Endothelial cell of coronary artery (primary cell): ENCODE data around the gene PRXL2B. TPM values are rescaled to one million over a fixed set of nuclear protein-coding genes. Genes with fewer than 3 reads are reported as not detected.

Experiments
- total RNA-seq: library from RNA; depleted of rRNA; stranded (reverse); fragments of >200 nt; gene quantifications from 2 replicates; pipeline ENCODE4 v1.2.3, GENCODE V29; 2014

PRXL2B gene, protein sequence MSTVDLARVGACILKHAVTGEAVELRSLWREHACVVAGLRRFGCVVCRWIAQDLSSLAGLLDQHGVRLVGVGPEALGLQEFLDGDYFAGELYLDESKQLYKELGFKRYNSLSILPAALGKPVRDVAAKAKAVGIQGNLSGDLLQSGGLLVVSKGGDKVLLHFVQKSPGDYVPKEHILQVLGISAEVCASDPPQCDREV
- 20.4 and 20.5 TPM in 2 replicates for total RNA-seq

DNA sequence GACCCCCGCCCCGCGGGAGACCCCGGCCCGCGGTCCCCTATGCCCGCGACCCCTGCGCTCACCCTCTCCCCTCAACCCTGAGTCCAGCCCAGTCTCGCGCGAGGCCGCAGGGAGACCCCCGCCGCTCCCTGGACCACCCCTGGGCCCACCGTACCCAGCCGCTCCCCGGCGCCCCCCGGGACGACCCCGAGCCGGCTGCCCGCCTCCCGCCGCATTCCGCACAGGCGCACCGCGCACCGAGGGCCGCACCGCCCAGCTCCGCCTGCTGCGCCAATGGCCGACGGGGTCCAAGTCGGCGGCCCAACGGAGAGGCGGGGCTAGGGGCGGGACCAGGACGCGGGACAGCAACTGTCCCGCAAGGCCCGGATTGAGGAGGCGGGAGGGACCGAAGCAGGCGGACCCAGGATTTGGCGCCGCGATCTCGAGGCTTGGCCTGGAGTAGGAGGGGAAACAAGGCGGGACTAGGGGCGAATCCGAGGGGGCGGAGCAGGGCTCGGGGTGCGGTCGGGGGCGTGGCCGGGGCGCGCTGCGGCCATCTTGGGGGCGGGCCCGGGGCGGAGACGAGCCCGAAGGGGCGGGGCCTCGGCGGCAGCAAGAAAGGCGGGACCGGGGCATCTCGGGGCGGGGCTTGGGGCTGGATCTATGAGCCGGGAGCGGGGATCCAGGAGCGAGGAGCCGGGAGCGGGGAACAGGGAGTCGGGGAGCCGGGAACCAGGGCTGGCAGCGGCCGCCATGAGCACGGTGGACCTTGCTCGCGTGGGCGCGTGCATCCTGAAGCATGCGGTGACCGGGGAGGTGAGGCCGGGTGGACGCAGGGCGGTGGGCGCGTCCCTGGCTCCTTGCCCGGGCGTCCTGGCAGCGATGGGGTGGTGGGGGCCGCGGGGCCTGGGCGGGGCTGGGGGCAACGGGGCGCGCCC, at the start of gene PRXL2B:
Gene PRXL2B, plus strand, starts transcription at position 624 of the 917 bp plus-strand sequence. Its CDS starts 109 bp downstream, at position 733.

DNA sequence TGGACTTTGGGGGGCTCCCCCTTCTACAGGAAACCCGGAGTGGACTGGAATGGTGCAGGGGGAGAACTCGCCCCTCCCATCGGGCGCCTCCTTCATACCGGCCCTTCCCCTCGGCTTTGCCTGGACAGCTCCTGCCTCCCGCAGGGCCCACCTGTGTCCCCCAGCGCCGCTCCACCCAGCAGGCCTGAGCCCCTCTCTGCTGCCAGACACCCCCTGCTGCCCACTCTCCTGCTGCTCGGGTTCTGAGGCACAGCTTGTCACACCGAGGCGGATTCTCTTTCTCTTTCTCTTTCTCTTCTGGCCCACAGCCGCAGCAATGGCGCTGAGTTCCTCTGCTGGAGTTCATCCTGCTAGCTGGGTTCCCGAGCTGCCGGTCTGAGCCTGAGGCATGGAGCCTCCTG, 30.3 kb upstream of the PRXL2B start, which contains the start of gene TNFRSF14:
Gene TNFRSF14, plus strand, starts transcription at position 95 of the 401 bp plus-strand sequence. Its CDS starts 294 bp downstream, at position 389.

DNA sequence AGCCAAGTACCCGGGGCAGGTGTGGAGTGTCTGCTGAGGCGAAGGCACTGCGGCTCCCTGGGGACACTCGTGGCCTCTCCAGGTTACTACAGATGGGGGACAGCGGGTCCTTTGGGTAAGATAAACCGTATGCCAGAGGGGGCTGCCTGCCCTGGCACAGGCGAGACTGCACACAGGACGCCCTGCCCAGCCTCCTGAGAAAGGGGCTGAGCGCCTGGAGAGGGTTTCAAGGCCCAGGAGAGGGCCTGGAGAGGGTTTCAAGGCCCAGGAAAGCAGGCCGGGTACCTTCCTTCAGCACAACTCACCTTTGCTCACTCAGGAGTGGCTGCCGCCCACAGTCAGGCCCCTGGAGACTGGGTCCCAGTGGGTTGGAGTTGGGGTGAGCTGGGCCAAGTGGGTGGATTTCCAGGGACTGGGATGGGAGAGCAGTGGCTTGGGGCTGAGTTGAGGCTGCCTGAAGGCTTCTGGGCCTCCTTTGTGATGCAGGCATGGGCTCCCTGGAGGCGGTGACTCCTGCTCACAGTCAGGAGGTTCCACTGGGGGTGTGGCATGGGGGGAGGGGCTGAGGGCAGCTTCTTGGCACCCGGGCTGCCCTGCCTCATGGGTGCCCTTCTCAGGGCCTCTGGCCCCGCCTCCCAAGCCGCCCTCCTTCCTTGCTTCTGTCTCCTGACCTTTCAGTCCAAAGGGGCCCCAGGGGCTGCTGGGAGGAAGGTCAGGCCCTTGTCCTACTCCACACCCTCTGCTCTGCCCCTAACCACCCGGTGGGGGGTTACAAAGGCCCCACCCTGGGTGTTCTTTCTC, 46.2 kb downstream of the PRXL2B start, which contains the start of gene MMEL1:
Gene MMEL1, minus strand, starts transcription at position 456 of the 801 bp plus-strand sequence. CDS start 3,532 bp downstream, outside the sequence.

Other genes with a start within 250 kb of the PRXL2B start
- 4.6 and 6.9 TPM in 2 replicates for gene MORN1, start 195.2 kb upstream of the PRXL2B start, total RNA-seq
- 69.5 and 71.7 TPM in 2 replicates for gene RER1, start 194.9 kb upstream of the PRXL2B start, total RNA-seq
- gene PEX10, start 174.2 kb upstream of the PRXL2B start, total RNA-seq, result 27.9 and 28.8 TPM in 2 replicates
- gene PLCH2, start 110.5 kb upstream of the PRXL2B start, total RNA-seq, result under 0.01 and 0.09 TPM in 2 replicates
- 20.1 and 26.5 TPM in 2 replicates for gene PANK4, start 60.2 kb upstream of the PRXL2B start, total RNA-seq
- gene HES5, start 56.5 kb upstream of the PRXL2B start, total RNA-seq, result 0.47 TPM in 1 of 2 replicates, not detected in the other
- gene TNFRSF14, start 30.4 kb upstream of the PRXL2B start, total RNA-seq, result 18.9 and 24.1 TPM in 2 replicates
- 1.3 and 2.9 TPM in 2 replicates for gene MMEL1, start 46.2 kb downstream of the PRXL2B start, total RNA-seq
- gene TTC34, start 214.9 kb downstream of the PRXL2B start, total RNA-seq, result under 0.01 and 0.09 TPM in 2 replicates